Measurements from ENCODE around the gene METRN.

The METRN gene

DNA sequence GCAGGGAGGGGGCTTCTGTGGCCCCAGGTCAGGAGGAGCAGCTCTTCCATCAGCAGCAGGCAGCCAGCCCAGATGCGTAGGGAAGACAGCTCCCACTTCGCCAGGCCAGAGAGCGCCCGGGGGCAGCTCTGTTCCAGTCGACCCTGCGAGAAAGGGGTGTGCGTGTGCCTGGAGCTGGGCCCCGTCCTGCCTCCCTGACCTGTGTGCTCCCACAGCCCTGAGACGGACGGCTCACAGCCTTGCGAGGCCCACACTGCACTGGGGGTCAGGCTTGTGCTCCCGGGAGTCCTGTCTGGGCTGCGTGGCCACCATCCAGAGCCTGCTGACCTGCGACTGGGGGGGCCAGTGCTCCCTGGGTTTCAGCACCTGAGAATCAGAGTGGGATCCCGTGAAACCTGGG is 45.1 kb downstream of the METRN start:
- TF ChIP-seq JUND (IDR thresholded peaks at IDR 0.05; ENCODE audit: low read depth) = no peak
- in situ Hi-C loops (cut with HindIII; ENCODE audit: low pct_unique_long_range_greater_than_20kb, low sequenced_read_pairs) = no loop called here
- DNase-seq (ENCODE audit: low read depth in 1 of 2, low spot score in 1 of 2) = no peak

- in situ Hi-C loops (cut with HindIII; ENCODE audit: low pct_unique_long_range_greater_than_20kb, low sequenced_read_pairs) = no loop called here
- no peak for DNase-seq (ENCODE audit: low read depth in 1 of 2, low spot score in 1 of 2)
- TF ChIP-seq JUND (IDR thresholded peaks at IDR 0.05; ENCODE audit: low read depth) = no peak
Observed at GRCh38 chr16:760545-761343, 45.8 kb downstream of the METRN start, which contains the start of gene MSLN. MSLN (plus strand) TSS chr16:760734; CDS start chr16:762681, 1,947 bp downstream.

- no peak for DNase-seq (ENCODE audit: low read depth in 1 of 2, low spot score in 1 of 2)
- no peak for TF ChIP-seq JUND (IDR thresholded peaks at IDR 0.05; ENCODE audit: low read depth)
- in situ Hi-C loops (cut with HindIII; ENCODE audit: low pct_unique_long_range_greater_than_20kb, low sequenced_read_pairs) = no loop called here
Observed at GRCh38 chr16:761625-762513, 47.0 kb downstream of the METRN start.

- no peak for DNase-seq (ENCODE audit: low read depth in 1 of 2, low spot score in 1 of 2)
- in situ Hi-C loops (cut with HindIII; ENCODE audit: low pct_unique_long_range_greater_than_20kb, low sequenced_read_pairs) = no loop called here
- TF ChIP-seq JUND (IDR thresholded peaks at IDR 0.05; ENCODE audit: low read depth) = no peak
Observed at GRCh38 chr16:762595-763268, 47.8 kb downstream of the METRN start.

GRCh38 chr16:763369-764183 is 48.7 kb downstream of the METRN start:
- no peak for DNase-seq (ENCODE audit: low read depth in 1 of 2, low spot score in 1 of 2)
- in situ Hi-C loops (cut with HindIII; ENCODE audit: low pct_unique_long_range_greater_than_20kb, low sequenced_read_pairs) = no loop called here
- no peak for TF ChIP-seq JUND (IDR thresholded peaks at IDR 0.05; ENCODE audit: low read depth)

- in situ Hi-C loops (cut with HindIII; ENCODE audit: low pct_unique_long_range_greater_than_20kb, low sequenced_read_pairs) = no loop called here
- no peak for TF ChIP-seq JUND (IDR thresholded peaks at IDR 0.05; ENCODE audit: low read depth)
- DNase-seq (ENCODE audit: low read depth in 1 of 2, low spot score in 1 of 2) = no peak
Observed at GRCh38 chr16:764184-764750, 49.3 kb downstream of the METRN start.

DNA sequence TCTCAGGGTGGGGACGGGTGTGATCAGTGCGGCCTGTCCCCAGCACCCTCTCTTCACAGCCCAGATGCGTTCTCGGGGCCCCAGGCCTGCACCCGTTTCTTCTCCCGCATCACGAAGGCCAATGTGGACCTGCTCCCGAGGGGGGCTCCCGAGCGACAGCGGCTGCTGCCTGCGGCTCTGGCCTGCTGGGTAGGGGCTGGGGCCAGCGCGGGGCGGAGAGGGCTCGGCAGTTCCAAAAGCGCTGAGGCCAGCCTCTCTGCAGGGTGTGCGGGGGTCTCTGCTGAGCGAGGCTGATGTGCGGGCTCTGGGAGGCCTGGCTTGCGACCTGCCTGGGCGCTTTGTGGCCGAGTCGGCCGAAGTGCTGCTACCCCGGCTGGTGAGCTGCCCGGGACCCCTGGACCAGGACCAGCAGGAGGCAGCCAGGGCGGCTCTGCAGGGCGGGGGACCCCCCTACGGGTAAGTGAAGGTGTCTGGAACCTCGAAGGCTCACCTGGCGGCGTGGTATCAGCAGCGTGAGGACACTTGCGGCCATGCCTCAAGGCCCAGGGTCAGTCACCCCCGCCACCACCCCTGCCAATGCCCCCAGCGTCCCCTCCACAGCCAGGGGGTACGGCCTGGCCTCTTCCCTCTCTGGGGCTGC is 50.0 kb downstream of the METRN start:
- DNase-seq (ENCODE audit: low read depth in 1 of 2, low spot score in 1 of 2) = no peak
- in situ Hi-C loops (cut with HindIII; ENCODE audit: low pct_unique_long_range_greater_than_20kb, low sequenced_read_pairs) = no loop called here
- TF ChIP-seq JUND (IDR thresholded peaks at IDR 0.05; ENCODE audit: low read depth) = no peak

- no peak for TF ChIP-seq JUND (IDR thresholded peaks at IDR 0.05; ENCODE audit: low read depth)
- no peak for DNase-seq (ENCODE audit: low read depth in 1 of 2, low spot score in 1 of 2)
- in situ Hi-C loops (cut with HindIII; ENCODE audit: low pct_unique_long_range_greater_than_20kb, low sequenced_read_pairs) = no loop called here
Observed at GRCh38 chr16:765488-765865, 50.6 kb downstream of the METRN start.

GRCh38 chr16:766008-766819 is 51.3 kb downstream of the METRN start:
- TF ChIP-seq JUND (IDR thresholded peaks at IDR 0.05; ENCODE audit: low read depth) = no peak
- in situ Hi-C loops (cut with HindIII; ENCODE audit: low pct_unique_long_range_greater_than_20kb, low sequenced_read_pairs) = no loop called here
- DNase-seq (ENCODE audit: low read depth in 1 of 2, low spot score in 1 of 2) = no peak

- in situ Hi-C loops (cut with HindIII; ENCODE audit: low pct_unique_long_range_greater_than_20kb, low sequenced_read_pairs) = no loop called here
- TF ChIP-seq JUND (IDR thresholded peaks at IDR 0.05; ENCODE audit: low read depth) = no peak
- no peak for DNase-seq (ENCODE audit: low read depth in 1 of 2, low spot score in 1 of 2)
Observed at GRCh38 chr16:766820-767640, 52.1 kb downstream of the METRN start.
